Heart right ventricle (tissue), 16 donors: ENCODE measurements around the gene PMP22. TPM values are rescaled to one million over a fixed set of nuclear protein-coding genes. Genes with fewer than 3 reads are reported as not detected.
"Not testable (repeated sequence)": the region's sequence is repeated elsewhere in the genome, so short reads cannot be mapped to it uniquely, and the experiment has no call there.

Source experiments
- ATAC-seq, 8 donors: fragments of 200-7000 bp; cut with Tn5 transposase; one replicate each; pipeline ENCODE4 v1.9.1; 2020; ENCODE audit warnings: mild to moderate bottlenecking in 8 of 8, moderate library complexity in 8 of 8, moderate number of reproducible peaks in 1 of 8
- DNase-seq, 2 donors: peaks; one replicate each; pipeline ENCODE4 v3.0.0-alpha.2; 2020
- H3K27ac ChIP-seq, 10 donors: fragments of 200-600 bp; sonication (generic) in 2 of 10; one replicate each; pipeline versions ENCODE4 v1.5.0 to v1.8.0; 2020 to 2022; ENCODE audit warnings: mild to moderate bottlenecking in 3 of 10
- H3K27me3 ChIP-seq, 7 donors: fragments of 200-600 bp; one replicate each; pipeline ENCODE4 v1.8.0; 2021 to 2022; ENCODE audit warnings: mild to moderate bottlenecking in 2 of 7
- H3K36me3 ChIP-seq, 9 donors: fragments of 200-600 bp; sonication (generic) in 1 of 9; one replicate each; pipeline versions ENCODE4 v1.5.0 to v1.8.0; 2020 to 2022; ENCODE audit warnings: mild to moderate bottlenecking in 2 of 9
- H3K4me1 ChIP-seq, 9 donors: fragments of 200-600 bp; sonication (generic) in 1 of 9; one replicate each; pipeline versions ENCODE4 v1.5.0 to v1.8.0; 2020 to 2022; ENCODE audit warnings: mild to moderate bottlenecking in 4 of 9
- H3K4me3 ChIP-seq, 10 donors: fragments of 200-600 bp; sonication (generic) in 2 of 10; one replicate each; pipeline versions ENCODE4 v1.5.0 to v1.8.0; 2020 to 2022; ENCODE audit warnings: mild to moderate bottlenecking in 7 of 10, moderate library complexity in 2 of 10
- H3K9me3 ChIP-seq, 11 donors: fragments of 200-600 bp in 10 of 11; sonication (generic) in 2 of 11; one replicate each; pipeline versions ENCODE4 v1.5.0 to v1.8.0; 2013 to 2022; ENCODE audit warnings: mild to moderate bottlenecking in 2 of 11, control low read depth in 1 of 11, moderate library complexity in 1 of 11
- WGBS, 2 donors: extraction: QIAGEN DNeasy Blood & Tissue Kit; methylation state at CpG; one replicate each; pipeline ENCODE4 v1.1.7; 2013; ENCODE audit warnings: inconsistent platforms in 1 of 2; 5-methylcytosine and 5-hydroxymethylcytosine counted together
- intact Hi-C, 10 donors: fragments of 100-400 bp; cut with DNase I; formaldehyde crosslinking; loops; one replicate each; pipeline versions ENCODE4 v1.11.1 to v1.14.2; 2022
- polyA plus RNA-seq, 2 donors: library from polyadenylated mRNA; stranded (reverse); fragments of 200-250 nt; gene quantifications; one replicate each; pipeline ENCODE4 v1.2.3, GENCODE V29; 2013
- total RNA-seq, 10 donors: library from RNA; stranded (reverse); fragmentation: NEBNext Ultra II Directional in 3 of 10; extraction: Animal tissue kit (Norgen Biotek cat#: 25700) in 3 of 10; gene quantifications; one replicate each; pipeline versions ENCODE4 v1.2.1 to v1.2.4, GENCODE V29; 2021 to 2023
- TF ChIP-seq, protein P1 (sequence below), 9 donors: fragments of 200-600 bp; sonication (generic) in 2 of 9; IDR thresholded peaks; one replicate each; pipeline versions ENCODE4 v1.5.0 to v1.8.0; 2021 to 2022; ENCODE audit warnings: antibody characterized with exemption in 9 of 9, mild to moderate bottlenecking in 5 of 9, moderate library complexity in 1 of 9
- donor health status: Arrhythmogenic right ventricular cardiomyopathy.
- donor health status: ischemic (EF 13 %, LVEDD 7.1; RV severe dilation, severe dysfunction).
- donor health status: healthy with polysubstance abuse.
- donor health status: DM: no; HTN: yes; CAD: no.
- donor health status: DM: no; HTN: no; CAD: no.
- donor health status: ischemic (EF 25% LVEDD 6.9; RV normal size, moderate dysfunction).
- donor health status: ischemic (EF 25% LVEDD 5.7; RV mildly dilated, moderate dysfunction).
- donor health status: healthy.
- donor health status: DM: yes; HTN: yes; CAD: no.
- donor health status: Ischemic cardiomyopathy.
- donor health status: ischemic (EF 35%, LVEDD 5.7; RV mildly dilated, moderate dysfunction).
- donor health status: nonischemic (EF 11% LVEDD 7.7; RV severe dilation, severe dysfunction).
- donor health status: DM: yes; HTN: yes; CAD: no.
- donor health status: PGD.
- donor health status: ischemic (EF 29% LVEDD 5.4; RV normal size, mild dysfunction).
- donor health status: nonischemic (EF 23%, LVEDD 6.1; RV moderate dilation, normal function).

PMP22 gene
- total and polyA plus RNA-seq, 12 donors, result 62.0 to 241 (median 158) TPM

DNA sequence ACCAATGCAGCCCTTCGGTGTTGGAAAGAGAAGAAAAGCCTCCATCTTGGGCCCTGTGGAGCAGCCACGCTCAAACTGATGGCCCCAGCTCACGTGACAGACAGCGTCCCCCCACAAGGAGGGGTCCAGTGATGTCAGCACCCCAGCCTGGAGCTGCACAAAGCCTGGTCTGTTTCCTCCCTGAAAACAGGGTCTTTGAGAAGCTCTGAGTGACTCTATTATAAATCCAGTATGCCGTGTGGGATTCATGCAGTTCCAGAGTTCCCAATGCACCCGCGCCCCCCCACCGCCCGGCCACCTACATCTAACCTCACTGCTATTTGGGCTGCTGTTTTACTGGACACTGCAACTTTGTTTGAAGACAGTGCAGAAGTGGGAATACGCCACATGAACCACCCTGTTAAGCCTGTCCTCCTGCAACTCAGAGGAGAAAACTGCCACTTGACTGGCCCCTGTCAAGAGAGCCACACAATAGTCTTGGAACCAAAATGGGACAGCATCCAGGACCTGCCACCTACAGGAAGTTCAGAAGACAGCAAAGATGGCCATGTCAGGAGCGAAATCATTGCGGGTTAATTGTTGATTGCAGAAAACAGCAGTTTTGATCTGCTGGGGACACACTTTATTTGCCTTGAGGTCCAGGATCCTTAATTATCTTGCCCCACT is 33.1 kb downstream of the PMP22 start:
- ATAC-seq (peak in 7 of 8 donors; percentile 11 to 69 (median 34)), DNase-seq (no peak)
- no peaks in the 10 kb centered on the region for H3K9me3 ChIP-seq
- peaks cover 13 to 70% (median 52%) of the 10 kb centered on the region in 9 donors for H3K4me1 ChIP-seq
- TF ChIP-seq, protein P1, sequence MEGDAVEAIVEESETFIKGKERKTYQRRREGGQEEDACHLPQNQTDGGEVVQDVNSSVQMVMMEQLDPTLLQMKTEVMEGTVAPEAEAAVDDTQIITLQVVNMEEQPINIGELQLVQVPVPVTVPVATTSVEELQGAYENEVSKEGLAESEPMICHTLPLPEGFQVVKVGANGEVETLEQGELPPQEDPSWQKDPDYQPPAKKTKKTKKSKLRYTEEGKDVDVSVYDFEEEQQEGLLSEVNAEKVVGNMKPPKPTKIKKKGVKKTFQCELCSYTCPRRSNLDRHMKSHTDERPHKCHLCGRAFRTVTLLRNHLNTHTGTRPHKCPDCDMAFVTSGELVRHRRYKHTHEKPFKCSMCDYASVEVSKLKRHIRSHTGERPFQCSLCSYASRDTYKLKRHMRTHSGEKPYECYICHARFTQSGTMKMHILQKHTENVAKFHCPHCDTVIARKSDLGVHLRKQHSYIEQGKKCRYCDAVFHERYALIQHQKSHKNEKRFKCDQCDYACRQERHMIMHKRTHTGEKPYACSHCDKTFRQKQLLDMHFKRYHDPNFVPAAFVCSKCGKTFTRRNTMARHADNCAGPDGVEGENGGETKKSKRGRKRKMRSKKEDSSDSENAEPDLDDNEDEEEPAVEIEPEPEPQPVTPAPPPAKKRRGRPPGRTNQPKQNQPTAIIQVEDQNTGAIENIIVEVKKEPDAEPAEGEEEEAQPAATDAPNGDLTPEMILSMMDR (IDR thresholded peaks at IDR 0.05), result peak in 3 of 9 donors; percentile 15 to 27 (median 26)
- peak overlapping the region in 8 of 10 donors; percentile 34 to 71 (median 62) for H3K27ac ChIP-seq
- intact Hi-C loops, result loop anchor here in 1 of 10 donors (10.0 kb wide), 1 partner anchor 57 kb away; no protein-coding TSS in a partner anchor
- H3K4me3 ChIP-seq, result no peak overlapping the region
- WGBS, 2 donors, result 69 to 75% methylated on average over 12 of the region's 12 CpGs
- peaks cover 0 to 94% (median 62%) of the 10 kb centered on the region in 9 donors for H3K36me3 ChIP-seq
- no peaks in the 10 kb centered on the region for H3K27me3 ChIP-seq

DNA sequence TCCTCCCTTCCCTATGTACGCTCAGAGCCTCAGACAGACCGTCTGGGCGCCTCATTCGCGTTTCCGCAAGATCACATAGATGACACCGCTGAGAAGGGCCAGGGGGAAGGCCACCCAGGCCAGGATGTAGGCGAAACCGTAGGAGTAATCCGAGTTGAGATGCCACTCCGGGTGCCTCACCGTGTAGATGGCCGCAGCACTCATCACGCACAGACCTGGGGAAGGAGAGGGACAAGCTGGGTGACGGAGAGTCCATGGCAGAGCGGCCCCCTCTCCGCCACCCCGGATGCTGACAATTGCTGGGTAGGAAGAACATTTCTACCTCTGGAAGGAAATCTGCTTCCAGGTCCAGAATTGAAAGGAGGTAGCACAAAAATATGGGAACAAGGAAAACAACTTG is 34.3 kb downstream of the PMP22 start:
- no peak overlapping the region for H3K4me3 ChIP-seq
- ATAC-seq, result no peak
- intact Hi-C loops, result loop anchor here in 1 of 10 donors (10.0 kb wide), 1 partner anchor 56 kb away; no protein-coding TSS in a partner anchor
- H3K27me3 ChIP-seq, result no peaks in the 10 kb centered on the region
- peaks cover 10 to 58% (median 41%) of the 10 kb centered on the region in 9 donors for H3K4me1 ChIP-seq
- H3K27ac ChIP-seq, result peak overlapping the region in 2 of 10 donors; percentile 40 to 58
- H3K36me3 ChIP-seq, result peaks cover 0 to 83% (median 53%) of the 10 kb centered on the region in 9 donors
- 94 to 95% methylated on average over 18 of the region's 18 CpGs for WGBS, 2 donors
- no peak for DNase-seq
- TF ChIP-seq, protein P1 (IDR thresholded peaks at IDR 0.05), result no peak
- H3K9me3 ChIP-seq, result no peaks in the 10 kb centered on the region

DNA sequence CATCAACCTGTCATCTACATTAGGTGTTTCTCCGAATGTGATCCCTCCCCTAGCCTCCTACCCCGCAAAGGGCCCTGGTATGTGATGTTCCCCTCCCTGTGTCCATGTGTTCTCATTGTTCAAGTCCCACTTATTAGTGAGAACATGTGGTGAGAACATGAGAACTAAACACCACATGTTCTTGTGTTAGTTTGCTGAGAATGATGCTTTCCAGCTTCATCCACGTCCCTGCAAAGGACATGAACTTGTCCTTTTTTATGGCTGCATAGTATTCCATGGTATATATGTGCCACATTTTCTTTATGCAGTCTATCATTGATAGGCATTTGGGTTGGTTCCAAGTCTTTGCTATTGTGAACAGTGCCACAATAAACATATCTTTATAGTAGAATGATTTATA is 43.3 kb downstream of the PMP22 start:
- intact Hi-C loops, H3K27me3 ChIP-seq, H3K4me3 ChIP-seq, H3K27ac ChIP-seq, ATAC-seq, H3K4me1 ChIP-seq, H3K9me3 ChIP-seq, H3K36me3 ChIP-seq, DNase-seq: not testable (repeated sequence)
- WGBS, 2 donors, result 73 to 89% methylated on average over 3 of the region's 3 CpGs

DNA sequence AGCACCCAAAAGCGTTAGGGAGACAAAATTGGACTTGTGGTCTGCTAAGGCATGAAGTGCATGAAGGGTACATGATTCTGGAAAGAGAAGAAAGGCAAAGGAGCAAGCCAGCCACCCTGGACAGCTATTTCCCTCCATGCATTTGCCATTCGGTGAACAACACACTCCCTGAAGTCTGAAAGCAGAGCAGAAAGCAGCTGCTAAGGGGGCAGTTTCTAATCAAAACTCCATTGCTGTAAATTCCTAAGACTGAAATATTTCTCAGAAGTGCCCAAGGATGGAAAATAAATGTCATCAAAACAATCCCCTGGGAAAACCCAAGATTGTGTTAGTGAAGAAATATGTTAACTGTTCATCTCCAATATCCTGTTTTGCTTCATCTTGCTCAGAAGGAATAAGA is 44.3 kb downstream of the PMP22 start:
- TF ChIP-seq, protein P1 (IDR thresholded peaks at IDR 0.05), result no peak
- H3K4me1 ChIP-seq, result no peaks in the 10 kb centered on the region
- peaks cover 0 to 5% (median 0%) of the 10 kb centered on the region in 11 donors for H3K9me3 ChIP-seq
- no peak for DNase-seq
- no peak overlapping the region for H3K4me3 ChIP-seq
- no peak overlapping the region for H3K27ac ChIP-seq
- no peaks in the 10 kb centered on the region for H3K27me3 ChIP-seq
- 45 to 54% methylated on average over 2 of the region's 2 CpGs for WGBS, 2 donors
- no peaks in the 10 kb centered on the region for H3K36me3 ChIP-seq
- intact Hi-C loops, result no loop called here
- ATAC-seq, result peak in 1 of 8 donors; percentile 22

DNA sequence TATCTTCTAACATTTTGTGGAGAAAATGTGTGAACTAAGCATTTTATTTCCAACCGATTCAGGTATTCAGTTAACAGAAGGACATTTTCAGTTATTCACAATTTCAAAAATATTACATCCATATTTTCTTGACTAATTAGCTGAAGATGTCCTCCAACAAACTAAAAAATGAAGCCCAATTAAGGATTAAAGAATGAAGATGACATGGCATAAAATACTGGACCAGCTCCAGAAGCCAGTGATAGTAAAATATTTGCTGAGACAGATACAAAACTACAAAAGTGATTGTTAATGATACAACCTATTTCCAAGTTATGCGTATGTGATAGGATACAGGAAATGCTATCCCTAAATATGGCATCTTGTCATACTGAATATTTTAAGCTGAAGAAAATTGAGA is 48.6 kb downstream of the PMP22 start:
- Histone ChIP-seq H3K27ac (no peak overlapping the region), H3K4me3 (no peak overlapping the region), H3K9me3 (no peaks in the 10 kb centered on the region), H3K4me1 (no peaks in the 10 kb centered on the region), H3K36me3 (no peaks in the 10 kb centered on the region), H3K27me3 (no peaks in the 10 kb centered on the region)
- intact Hi-C loops, result no loop called here
- 88 to 89% methylated on average over 2 of the region's 2 CpGs for WGBS, 2 donors
- no peak for DNase-seq
- TF ChIP-seq, protein P1 (IDR thresholded peaks at IDR 0.05), result no peak
- ATAC-seq, result no peak
